Panc1 (cell line): ENCODE measurements around the gene FER1L5. TPM values are rescaled to one million over a fixed set of nuclear protein-coding genes. Genes with fewer than 3 reads are reported as not detected.

Experiments
- ATAC-seq: fragments of 200-7000 bp; cut with Tn5 transposase; 2 replicates; pipeline ENCODE4 v1.9.1; 2020; ENCODE audit warnings: mild to moderate bottlenecking, moderate library complexity
- BruUV-seq: library from RNA; stranded (reverse); fragments of 400-500 nt; replicated peaks from 2 replicates; lab custom pipeline; 2021; lab: Mats Ljungman, UMichigan
- CTCF ChIA-PET: fragments of 300-600 bp; sonication (Branson Sonifier 250); formaldehyde crosslinking; loops from one replicate; lab custom pipeline; 2022; ENCODE audit warnings: antibody characterized with exemption; lab: Charles Lee
- POLR2A ChIA-PET: fragments of 300-600 bp; sonication (Branson Sonifier 250); formaldehyde crosslinking; loops from one replicate; lab custom pipeline; 2022; ENCODE audit warnings: antibody characterized with exemption; lab: Charles Lee
- DNase-seq: peaks from one replicate; pipeline ENCODE4 v3.0.0-alpha.2; 2010; ENCODE audit warnings: low read depth, low spot score
- H3K27ac ChIP-seq: 2 replicates; pipeline ENCODE4 v1.5.1; 2011; ENCODE audit warnings: mild to moderate bottlenecking, low read length, inconsistent platforms
- H3K27me3 ChIP-seq: fragments of 200-500 bp; sonication (Bioruptor generic); 2 replicates; pipeline ENCODE4 v1.6.0; 2014; ENCODE audit warnings: low read length, inconsistent platforms; ENCODE audit not compliant: control insufficient read depth, insufficient read depth
- H3K36me3 ChIP-seq: fragments of 200-500 bp; sonication (Bioruptor generic); 2 replicates; pipeline ENCODE4 v1.5.1; 2014; ENCODE audit warnings: inconsistent platforms, mild to moderate bottlenecking, low read length, moderate library complexity; ENCODE audit not compliant: control insufficient read depth, insufficient read depth
- H3K4me1 ChIP-seq: 2 replicates; pipeline ENCODE4 v1.5.1; 2011; ENCODE audit warnings: inconsistent platforms, mild to moderate bottlenecking, low read length, moderate library complexity; ENCODE audit not compliant: control insufficient read depth, insufficient read depth
- H3K4me3 ChIP-seq, 2 experiments: 2 replicates each; pipeline ENCODE4 v1.5.1; 2011 to 2012; ENCODE audit warnings: low read depth in 2 of 2, low read length in 2 of 2, mild to moderate bottlenecking in 2 of 2, inconsistent platforms in 1 of 2, moderate library complexity in 1 of 2
- H3K9me3 ChIP-seq: fragments of 200-500 bp; sonication (Bioruptor generic); 2 replicates; pipeline ENCODE4 v1.5.1; 2014; ENCODE audit warnings: low read depth, mild to moderate bottlenecking, inconsistent platforms, low read length, moderate library complexity; ENCODE audit not compliant: control insufficient read depth, insufficient read depth
- POLR2AphosphoS5 ChIP-seq: IDR thresholded peaks from 2 replicates; pipeline ENCODE4 v1.6.1; 2012; ENCODE audit warnings: mild to moderate bottlenecking, low read depth, low read length, moderate library complexity
- SIN3A ChIP-seq: IDR thresholded peaks from 2 replicates; pipeline ENCODE4 v1.6.1; 2012; ENCODE audit warnings: low read depth, mild to moderate bottlenecking, low read length, moderate library complexity, borderline replicate concordance; ENCODE audit not compliant: insufficient read depth
- TCF7L2 ChIP-seq: IDR thresholded peaks from 2 replicates; pipeline ENCODE4 v1.6.1; 2011; ENCODE audit warnings: mild to moderate bottlenecking, low read depth, low read length, inconsistent platforms
- in situ Hi-C: cut with HindIII; loops from 2 replicates; pipeline ENCODE4 v1.10.0; 2016; ENCODE audit warnings: low sequenced_read_pairs, low pct_unique_long_range_greater_than_20kb
- intact Hi-C: fragments of 100-400 bp; cut with micrococcal nuclease; formaldehyde crosslinking; loops from one replicate; pipeline ENCODE4 v1.10.0; 2022; ENCODE audit not compliant: unreplicated experiment
- total RNA-seq: library from RNA; stranded (reverse); gene quantifications from one replicate; pipeline ENCODE4 v1.2.1, GENCODE V29; 2021; ENCODE audit not compliant: unreplicated experiment
- TF ChIP-seq, protein P1 (sequence below): fragments of 450-650 bp; IDR thresholded peaks from 2 replicates; pipeline ENCODE4 v1.5.1; 2017; ENCODE audit warnings: mild to moderate bottlenecking
- TF ChIP-seq, protein P2 (sequence below), 2 experiments: IDR thresholded peaks; 2 replicates each; pipeline ENCODE4 v1.6.1; 2011 to 2012; ENCODE audit warnings: low read depth in 2 of 2, control low read depth in 1 of 2, low read length in 1 of 2, mild to moderate bottlenecking in 1 of 2, moderate library complexity in 1 of 2; ENCODE audit not compliant: insufficient read depth in 1 of 2

The FER1L5 gene
- total RNA-seq, 1 experiment from 2014 or later: not detected

DNA sequence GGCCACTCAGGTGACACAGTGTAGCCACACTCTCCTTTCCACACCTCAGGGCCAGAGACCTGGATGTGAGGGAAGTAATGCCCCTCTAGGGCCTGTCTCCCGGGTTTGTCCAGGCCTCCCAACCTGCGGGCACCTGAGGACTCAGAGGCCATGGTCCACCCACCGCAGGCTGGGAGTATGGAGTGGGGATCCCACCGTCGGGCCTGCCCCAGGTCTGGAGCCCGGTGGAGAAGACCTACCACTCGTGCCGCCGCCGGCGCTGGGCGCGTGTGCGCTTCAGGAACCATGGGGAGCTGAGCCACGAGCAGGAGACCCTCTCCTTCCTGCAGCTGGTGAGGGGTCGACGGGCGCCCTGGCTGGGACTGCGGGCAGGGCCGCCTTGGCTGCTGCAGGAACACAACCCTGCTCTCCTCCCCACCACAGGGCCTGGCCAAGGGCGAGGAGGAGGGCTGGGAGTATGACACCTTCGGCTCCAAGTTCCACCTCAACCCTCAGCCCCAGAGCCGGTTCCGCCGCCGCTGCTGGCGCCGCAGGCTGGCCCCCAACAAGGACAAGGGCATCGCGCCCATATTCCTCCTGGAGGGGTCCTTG is 48.6 kb downstream of the FER1L5 start:
- Histone ChIP-seq H3K4me1 (no peaks in the 10 kb centered on the region; the same call in 1 of the 2 replicates), H3K9me3 (no peaks in the 10 kb centered on the region), H3K27ac (no peak overlapping the region), H3K27me3 (no peaks in the 10 kb centered on the region), H3K4me3 (no peak overlapping the region), H3K36me3 (no peaks in the 10 kb centered on the region)
- ATAC-seq: no peak
- ChIA-PET POLR2A (no interaction called here), CTCF (interaction anchor here (0.6 kb wide), 1 partner anchor 12 kb away, joined by 6 read pairs; no protein-coding TSS in a partner anchor)
- DNase-seq: no peak
- in situ Hi-C loops (no loop called here), intact Hi-C loops (no loop called here)
- no peak for TF ChIP-seq TCF7L2
- no peak for TF ChIP-seq POLR2AphosphoS5
- TF ChIP-seq, protein P1, sequence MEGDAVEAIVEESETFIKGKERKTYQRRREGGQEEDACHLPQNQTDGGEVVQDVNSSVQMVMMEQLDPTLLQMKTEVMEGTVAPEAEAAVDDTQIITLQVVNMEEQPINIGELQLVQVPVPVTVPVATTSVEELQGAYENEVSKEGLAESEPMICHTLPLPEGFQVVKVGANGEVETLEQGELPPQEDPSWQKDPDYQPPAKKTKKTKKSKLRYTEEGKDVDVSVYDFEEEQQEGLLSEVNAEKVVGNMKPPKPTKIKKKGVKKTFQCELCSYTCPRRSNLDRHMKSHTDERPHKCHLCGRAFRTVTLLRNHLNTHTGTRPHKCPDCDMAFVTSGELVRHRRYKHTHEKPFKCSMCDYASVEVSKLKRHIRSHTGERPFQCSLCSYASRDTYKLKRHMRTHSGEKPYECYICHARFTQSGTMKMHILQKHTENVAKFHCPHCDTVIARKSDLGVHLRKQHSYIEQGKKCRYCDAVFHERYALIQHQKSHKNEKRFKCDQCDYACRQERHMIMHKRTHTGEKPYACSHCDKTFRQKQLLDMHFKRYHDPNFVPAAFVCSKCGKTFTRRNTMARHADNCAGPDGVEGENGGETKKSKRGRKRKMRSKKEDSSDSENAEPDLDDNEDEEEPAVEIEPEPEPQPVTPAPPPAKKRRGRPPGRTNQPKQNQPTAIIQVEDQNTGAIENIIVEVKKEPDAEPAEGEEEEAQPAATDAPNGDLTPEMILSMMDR: no peak
- TF ChIP-seq, protein P2, sequence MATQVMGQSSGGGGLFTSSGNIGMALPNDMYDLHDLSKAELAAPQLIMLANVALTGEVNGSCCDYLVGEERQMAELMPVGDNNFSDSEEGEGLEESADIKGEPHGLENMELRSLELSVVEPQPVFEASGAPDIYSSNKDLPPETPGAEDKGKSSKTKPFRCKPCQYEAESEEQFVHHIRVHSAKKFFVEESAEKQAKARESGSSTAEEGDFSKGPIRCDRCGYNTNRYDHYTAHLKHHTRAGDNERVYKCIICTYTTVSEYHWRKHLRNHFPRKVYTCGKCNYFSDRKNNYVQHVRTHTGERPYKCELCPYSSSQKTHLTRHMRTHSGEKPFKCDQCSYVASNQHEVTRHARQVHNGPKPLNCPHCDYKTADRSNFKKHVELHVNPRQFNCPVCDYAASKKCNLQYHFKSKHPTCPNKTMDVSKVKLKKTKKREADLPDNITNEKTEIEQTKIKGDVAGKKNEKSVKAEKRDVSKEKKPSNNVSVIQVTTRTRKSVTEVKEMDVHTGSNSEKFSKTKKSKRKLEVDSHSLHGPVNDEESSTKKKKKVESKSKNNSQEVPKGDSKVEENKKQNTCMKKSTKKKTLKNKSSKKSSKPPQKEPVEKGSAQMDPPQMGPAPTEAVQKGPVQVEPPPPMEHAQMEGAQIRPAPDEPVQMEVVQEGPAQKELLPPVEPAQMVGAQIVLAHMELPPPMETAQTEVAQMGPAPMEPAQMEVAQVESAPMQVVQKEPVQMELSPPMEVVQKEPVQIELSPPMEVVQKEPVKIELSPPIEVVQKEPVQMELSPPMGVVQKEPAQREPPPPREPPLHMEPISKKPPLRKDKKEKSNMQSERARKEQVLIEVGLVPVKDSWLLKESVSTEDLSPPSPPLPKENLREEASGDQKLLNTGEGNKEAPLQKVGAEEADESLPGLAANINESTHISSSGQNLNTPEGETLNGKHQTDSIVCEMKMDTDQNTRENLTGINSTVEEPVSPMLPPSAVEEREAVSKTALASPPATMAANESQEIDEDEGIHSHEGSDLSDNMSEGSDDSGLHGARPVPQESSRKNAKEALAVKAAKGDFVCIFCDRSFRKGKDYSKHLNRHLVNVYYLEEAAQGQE (IDR thresholded peaks at IDR 0.05; ENCODE audit: insufficient read depth in 1 of 2, low read depth in 2 of 2, low read length in 1 of 2): no peak
- no peak for TF ChIP-seq SIN3A
- no TSS peak for BruUV-seq

DNA sequence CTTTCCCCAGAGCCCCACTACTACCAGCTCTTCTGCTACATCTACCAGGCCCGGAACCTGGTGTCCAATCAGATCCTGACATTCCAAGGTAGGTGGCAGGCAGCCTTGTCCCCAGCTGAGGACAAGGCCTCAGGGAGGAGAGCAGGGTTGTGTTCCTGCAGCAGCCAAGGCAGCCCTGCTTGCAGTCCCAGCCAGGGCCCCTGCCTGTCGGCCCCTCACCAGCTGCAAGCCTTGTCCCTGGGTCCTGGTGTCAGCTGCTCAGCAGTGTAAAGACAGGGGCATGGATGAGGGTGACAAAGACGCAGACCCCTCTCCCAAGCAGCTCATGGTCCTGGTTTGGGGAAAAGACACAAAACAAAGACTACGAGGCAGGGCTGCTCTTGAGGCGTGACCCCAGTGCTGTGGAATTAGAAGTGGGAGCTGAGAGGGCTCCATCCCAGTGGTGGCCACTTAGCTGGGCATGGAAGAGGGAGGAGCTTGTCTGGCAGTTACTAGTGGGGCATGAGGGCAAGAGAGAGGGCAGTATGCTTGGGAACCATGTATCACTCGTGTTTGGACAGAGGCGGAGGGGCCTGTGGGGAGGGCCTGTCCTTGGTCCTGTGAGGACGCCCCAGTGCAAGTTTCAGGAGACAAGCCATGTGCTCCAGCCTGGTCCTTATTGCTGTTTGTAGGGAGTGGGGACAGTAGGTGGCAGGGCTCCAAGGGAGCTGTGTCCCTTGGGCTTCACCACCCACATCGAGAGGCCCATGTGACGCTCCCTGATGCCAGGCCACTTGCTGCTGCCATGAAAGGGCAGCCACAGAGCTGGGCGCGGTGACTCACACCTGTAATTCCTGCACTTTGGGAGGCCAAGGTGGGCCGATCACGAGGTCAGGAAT is 49.8 kb downstream of the FER1L5 start:
- Histone ChIP-seq H3K27ac (no peak overlapping the region), H3K36me3 (no peaks in the 10 kb centered on the region), H3K4me1 (no peaks in the 10 kb centered on the region; the same call in 1 of the 2 replicates), H3K9me3 (no peaks in the 10 kb centered on the region), H3K4me3 (no peak overlapping the region), H3K27me3 (no peaks in the 10 kb centered on the region)
- intact Hi-C loops (no loop called here), in situ Hi-C loops (no loop called here)
- no peak for ATAC-seq
- TF ChIP-seq POLR2AphosphoS5 (no peak), TCF7L2 (no peak), SIN3A (no peak)
- TF ChIP-seq, protein P2 (IDR thresholded peaks at IDR 0.05; ENCODE audit: insufficient read depth in 1 of 2, low read depth in 2 of 2, low read length in 1 of 2): no peak
- TF ChIP-seq, protein P1: no peak
- ChIA-PET POLR2A (no interaction called here), CTCF (no interaction called here)
- no peak for DNase-seq
- no TSS peak for BruUV-seq
